ENCODE data around the gene PLXNC1.

The PLXNC1 gene

GRCh38 chr12:94227066-94227465, 78.7 kb downstream of the PLXNC1 start:
- H3K4me3 ChIP-seq (replicated peaks in 1 of 2; ENCODE audit: low read depth in 2 of 2, low read length in 2 of 2): no peak overlapping the region
- no peak for TF ChIP-seq CTCF (IDR thresholded peaks at IDR 0.05; ENCODE audit: low read depth, low read length)
- no peak for DNase-seq (ENCODE audit: low read depth in 2 of 2)

- H3K4me3 ChIP-seq (replicated peaks in 1 of 2; ENCODE audit: low read depth in 2 of 2, low read length in 2 of 2): no peak overlapping the region
- no peak for DNase-seq (ENCODE audit: low read depth in 2 of 2)
Measured at GRCh38 chr12:94228488-94228907, 80.1 kb downstream of the PLXNC1 start.

GRCh38 chr12:94229902-94230301, 81.5 kb downstream of the PLXNC1 start:
- no peak overlapping the region for H3K4me3 ChIP-seq (replicated peaks in 1 of 2; ENCODE audit: low read depth in 2 of 2, low read length in 2 of 2)
- DNase-seq (ENCODE audit: low read depth in 2 of 2): no peak
- TF ChIP-seq CTCF (IDR thresholded peaks at IDR 0.05; ENCODE audit: low read depth, low read length): no peak

More at GRCh38 chr12:94228488-94228907, 80.1 kb downstream of the PLXNC1 start:
- no peak for TF ChIP-seq CTCF (IDR thresholded peaks at IDR 0.05; ENCODE audit: low read depth, low read length)

GRCh38 chr12:94230357-94230905, 82.1 kb downstream of the PLXNC1 start:
- TF ChIP-seq CTCF (IDR thresholded peaks at IDR 0.05; ENCODE audit: low read depth, low read length): no peak
- no peak for DNase-seq (ENCODE audit: low read depth in 2 of 2)
- no peak overlapping the region for H3K4me3 ChIP-seq (replicated peaks in 1 of 2; ENCODE audit: low read depth in 2 of 2, low read length in 2 of 2)

- no peak overlapping the region for H3K4me3 ChIP-seq (replicated peaks in 1 of 2; ENCODE audit: low read depth in 2 of 2, low read length in 2 of 2)
- DNase-seq (ENCODE audit: low read depth in 2 of 2): no peak
- no peak for TF ChIP-seq CTCF (IDR thresholded peaks at IDR 0.05; ENCODE audit: low read depth, low read length)
Measured at GRCh38 chr12:94231709-94232108, 83.3 kb downstream of the PLXNC1 start.

- TF ChIP-seq CTCF (IDR thresholded peaks at IDR 0.05; ENCODE audit: low read depth, low read length): no peak
- H3K4me3 ChIP-seq (replicated peaks in 1 of 2; ENCODE audit: low read depth in 2 of 2, low read length in 2 of 2): no peak overlapping the region
- DNase-seq (ENCODE audit: low read depth in 2 of 2): no peak
Measured at GRCh38 chr12:94235848-94236247, 87.5 kb downstream of the PLXNC1 start.
